Stimulated activated memory B cell treated with anti-CD40 and anti-IgM and Interleukin-4, amounts not matched to agents 10 μg/mL and 1 μg/mL and 100 μg/mL, for 72 hours (primary cell): ENCODE data around the gene TRMT112.

Experiments used
- ATAC-seq: fragments of 150-1000 bp; cut with Tn5 transposase; 2 replicates; pipeline ENCODE4 v1.10.0; 2021
- H3K27ac Mint-ChIP-seq: one replicate; pipeline ENCODE4 v1.8.0; 2022; ENCODE audit warnings: mild to moderate bottlenecking, mixed read lengths
- H3K27me3 Mint-ChIP-seq: one replicate; pipeline ENCODE4 v1.8.0; 2022; ENCODE audit warnings: mixed read lengths
- H3K36me3 Mint-ChIP-seq: one replicate; pipeline ENCODE4 v1.8.0; 2022; ENCODE audit warnings: mixed read lengths
- H3K4me1 Mint-ChIP-seq: one replicate; pipeline ENCODE4 v1.8.0; 2022; ENCODE audit warnings: mixed read lengths
- H3K4me3 Mint-ChIP-seq: one replicate; pipeline ENCODE4 v1.8.0; 2022; ENCODE audit warnings: mild to moderate bottlenecking, moderate library complexity, mixed read lengths
- H3K9me3 Mint-ChIP-seq: one replicate; pipeline ENCODE4 v1.8.0; 2022; ENCODE audit warnings: mixed read lengths

TRMT112 gene

GRCh38 chr11:64285885-64286800 lies 31.2 kb downstream of the TRMT112 start:
- ATAC-seq = peak; percentile 0
- H3K27ac Mint-ChIP-seq = peak overlapping the region; percentile 93
- H3K4me1 Mint-ChIP-seq = peaks cover 42% of the 10 kb centered on the region
- H3K4me3 Mint-ChIP-seq = peak overlapping the region; percentile 94
- H3K27me3 Mint-ChIP-seq = peaks cover 12% of the 10 kb centered on the region
- H3K9me3 Mint-ChIP-seq = no peaks in the 10 kb centered on the region
- H3K36me3 Mint-ChIP-seq = peaks cover 33% of the 10 kb centered on the region

GRCh38 chr11:64284962-64285884 lies 32.1 kb downstream of the TRMT112 start, which contains the start of gene GPR137:
TSS of gene GPR137 (plus strand) at chr11:64285848. CDS start at chr11:64286525, 677 bp downstream.
- peak; percentile 84 for ATAC-seq
- H3K36me3 Mint-ChIP-seq = peaks cover 27% of the 10 kb centered on the region
- peak within 1 kb of the TSS; percentile 93 for H3K27ac Mint-ChIP-seq
- H3K4me1 Mint-ChIP-seq = peaks cover 35% of the 10 kb centered on the region
- peak within 1 kb of the TSS; percentile 94 for H3K4me3 Mint-ChIP-seq
- H3K9me3 Mint-ChIP-seq = no peaks in the 10 kb centered on the region
- peaks cover 2% of the 10 kb centered on the region for H3K27me3 Mint-ChIP-seq

- H3K36me3 Mint-ChIP-seq = peaks cover 27% of the 10 kb centered on the region
- H3K27me3 Mint-ChIP-seq = no peaks in the 10 kb centered on the region
- H3K9me3 Mint-ChIP-seq = no peaks in the 10 kb centered on the region
- H3K27ac Mint-ChIP-seq = peak within 1 kb of the TSS; percentile 93
- ATAC-seq = peak; percentile 90
- H3K4me1 Mint-ChIP-seq = peaks cover 35% of the 10 kb centered on the region
- H3K4me3 Mint-ChIP-seq = peak within 1 kb of the TSS; percentile 94
These were observed 33.1 kb downstream of the TRMT112 start, which contains the start of gene BAD for GRCh38 chr11:64284048-64284961. TSS of gene BAD (minus strand) at chr11:64284665. CDS start at chr11:64284368, 297 bp downstream.

- Mint-ChIP-seq H3K27me3 (no peaks in the 10 kb centered on the region), H3K36me3 (peaks cover 26% of the 10 kb centered on the region), H3K9me3 (no peaks in the 10 kb centered on the region), H3K4me3 (peak overlapping the region; percentile 66), H3K27ac (peak overlapping the region; percentile 93), H3K4me1 (peaks cover 35% of the 10 kb centered on the region)
- no peak for ATAC-seq
These were observed 34.3 kb downstream of the TRMT112 start for GRCh38 chr11:64283092-64283491.

GRCh38 chr11:64281957-64282770 lies 35.2 kb downstream of the TRMT112 start:
- Mint-ChIP-seq H3K4me1 (peaks cover 35% of the 10 kb centered on the region), H3K4me3 (no peak overlapping the region), H3K27ac (no peak overlapping the region), H3K9me3 (no peaks in the 10 kb centered on the region), H3K27me3 (no peaks in the 10 kb centered on the region), H3K36me3 (peaks cover 26% of the 10 kb centered on the region)
- ATAC-seq = no peak

- no peaks in the 10 kb centered on the region for H3K9me3 Mint-ChIP-seq
- H3K4me3 Mint-ChIP-seq = no peak overlapping the region
- no peak for ATAC-seq
- H3K4me1 Mint-ChIP-seq = peaks cover 18% of the 10 kb centered on the region
- H3K27me3 Mint-ChIP-seq = no peaks in the 10 kb centered on the region
- no peak overlapping the region for H3K27ac Mint-ChIP-seq
- peaks cover 26% of the 10 kb centered on the region for H3K36me3 Mint-ChIP-seq
These were observed 38.7 kb downstream of the TRMT112 start for GRCh38 chr11:64278576-64279190.

GRCh38 chr11:64276653-64277431 lies 40.5 kb downstream of the TRMT112 start:
- no peaks in the 10 kb centered on the region for H3K9me3 Mint-ChIP-seq
- H3K4me1 Mint-ChIP-seq = peaks cover 8% of the 10 kb centered on the region
- no peaks in the 10 kb centered on the region for H3K27me3 Mint-ChIP-seq
- no peak overlapping the region for H3K4me3 Mint-ChIP-seq
- H3K36me3 Mint-ChIP-seq = peaks cover 17% of the 10 kb centered on the region
- no peak for ATAC-seq
- peak overlapping the region; percentile 22 for H3K27ac Mint-ChIP-seq

- Mint-ChIP-seq H3K27ac (no peak overlapping the region), H3K9me3 (no peaks in the 10 kb centered on the region), H3K4me1 (peaks cover 10% of the 10 kb centered on the region), H3K4me3 (no peak overlapping the region), H3K36me3 (peaks cover 8% of the 10 kb centered on the region), H3K27me3 (no peaks in the 10 kb centered on the region)
- no peak for ATAC-seq
These were observed 41.5 kb downstream of the TRMT112 start for GRCh38 chr11:64275841-64276240.

GRCh38 chr11:64275031-64275800 lies 42.1 kb downstream of the TRMT112 start:
- no peaks in the 10 kb centered on the region for H3K27me3 Mint-ChIP-seq
- no peak overlapping the region for H3K4me3 Mint-ChIP-seq
- H3K27ac Mint-ChIP-seq = no peak overlapping the region
- ATAC-seq = no peak
- no peaks in the 10 kb centered on the region for H3K9me3 Mint-ChIP-seq
- peaks cover 14% of the 10 kb centered on the region for H3K4me1 Mint-ChIP-seq
- peaks cover 8% of the 10 kb centered on the region for H3K36me3 Mint-ChIP-seq

GRCh38 chr11:64269540-64270220 lies 47.7 kb downstream of the TRMT112 start:
- peak overlapping the region; percentile 97 for H3K4me3 Mint-ChIP-seq
- peaks cover 34% of the 10 kb centered on the region for H3K4me1 Mint-ChIP-seq
- no peaks in the 10 kb centered on the region for H3K36me3 Mint-ChIP-seq
- peak overlapping the region; percentile 93 for H3K27ac Mint-ChIP-seq
- peak; percentile 89 for ATAC-seq
- no peaks in the 10 kb centered on the region for H3K27me3 Mint-ChIP-seq
- H3K9me3 Mint-ChIP-seq = no peaks in the 10 kb centered on the region

GRCh38 chr11:64268893-64269539 lies 48.3 kb downstream of the TRMT112 start:
- H3K4me3 Mint-ChIP-seq = peak overlapping the region; percentile 97
- H3K4me1 Mint-ChIP-seq = peaks cover 34% of the 10 kb centered on the region
- no peaks in the 10 kb centered on the region for H3K36me3 Mint-ChIP-seq
- no peaks in the 10 kb centered on the region for H3K9me3 Mint-ChIP-seq
- no peaks in the 10 kb centered on the region for H3K27me3 Mint-ChIP-seq
- H3K27ac Mint-ChIP-seq = peak overlapping the region; percentile 93
- ATAC-seq = peak; percentile 14
